HG02885 (cell line): ENCODE results near the gene CCDC188.
"Not testable (repeated sequence)": the region's sequence is repeated elsewhere in the genome, so short reads cannot be mapped to it uniquely, and the experiment has no call there.

Experiments
- ATAC-seq: cut with Tn5 transposase; IDR thresholded peaks from one replicate; pipeline ENCODE4 v1.9.1; 2021; ENCODE audit warnings: mild to moderate bottlenecking; ENCODE audit not compliant: unreplicated experiment, poor library complexity

The CCDC188 gene

DNA sequence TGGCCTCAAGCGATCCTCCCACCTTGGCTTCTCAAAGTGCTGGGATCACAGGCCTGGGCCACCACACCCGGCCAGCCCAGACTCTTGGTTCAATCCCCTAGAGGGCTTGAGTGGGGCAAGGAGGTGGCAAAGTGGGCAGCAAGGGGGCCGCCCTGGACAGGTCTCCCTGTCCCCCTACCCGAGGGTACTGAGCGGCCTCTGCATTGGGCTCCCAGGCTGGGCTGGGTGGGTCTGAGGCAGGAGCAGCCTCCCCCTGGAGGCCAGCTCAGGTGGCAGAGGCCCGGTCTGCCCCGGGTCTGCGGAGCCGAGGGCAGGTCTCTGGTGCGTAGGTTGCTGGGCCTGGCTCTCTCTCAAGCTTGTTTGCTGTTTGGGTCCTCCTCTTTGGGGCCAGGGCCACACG is 22.4 kb upstream of the CCDC188 start:
- ATAC-seq = no peak

- ATAC-seq = no peak
Observed at GRCh38 chr22:20172141-20172613, 21.3 kb upstream of the CCDC188 start.

- ATAC-seq = no peak
Observed at GRCh38 chr22:20171288-20172140, 20.7 kb upstream of the CCDC188 start.

GRCh38 chr22:20170170-20170569 is 19.3 kb upstream of the CCDC188 start:
- ATAC-seq = no peak

GRCh38 chr22:20169253-20169822 is 18.5 kb upstream of the CCDC188 start:
- no peak for ATAC-seq

DNA sequence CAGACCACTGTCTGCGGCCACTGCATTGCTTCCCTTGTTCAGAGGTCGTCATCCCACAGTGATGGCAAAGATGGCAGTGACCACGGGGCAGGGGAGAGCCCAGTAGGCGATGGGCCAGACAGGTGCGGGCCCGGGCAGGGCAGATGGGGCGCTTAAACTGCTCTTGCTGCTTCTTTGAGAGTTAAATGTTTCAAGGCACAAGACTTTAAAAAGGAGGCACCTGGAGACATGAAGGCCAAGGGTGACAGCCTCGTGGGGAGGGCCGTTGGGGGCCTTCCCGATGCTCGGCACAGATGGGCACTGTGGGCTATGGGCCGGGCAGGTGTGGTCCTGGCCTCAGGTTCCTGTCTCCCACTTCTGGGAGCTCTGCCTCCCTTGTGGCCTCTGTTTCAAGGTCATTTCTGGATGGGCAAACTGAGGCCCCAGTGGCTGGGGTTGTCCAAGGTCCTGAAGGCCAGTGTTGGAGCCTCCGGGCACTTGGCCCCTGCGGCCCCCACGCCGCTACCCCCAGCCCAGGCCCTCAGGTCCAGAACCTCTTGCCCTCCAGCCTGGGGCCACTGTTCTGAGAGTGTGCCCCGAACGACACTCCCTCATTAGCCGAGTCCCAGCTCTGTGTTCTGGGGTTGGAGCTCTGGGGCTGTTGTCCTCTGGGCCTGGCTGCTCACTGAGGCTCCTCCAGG is 16.9 kb upstream of the CCDC188 start:
- no peak for ATAC-seq

GRCh38 chr22:20166703-20167102 is 15.8 kb upstream of the CCDC188 start:
- ATAC-seq = no peak

- no peak for ATAC-seq
Observed at GRCh38 chr22:20165913-20166312, 15.1 kb upstream of the CCDC188 start.

GRCh38 chr22:20165421-20165820 is 14.6 kb upstream of the CCDC188 start:
- no peak for ATAC-seq

GRCh38 chr22:20164863-20165262 is 14.0 kb upstream of the CCDC188 start:
- ATAC-seq = no peak

GRCh38 chr22:20160041-20160440 is 9.2 kb upstream of the CCDC188 start:
- ATAC-seq = no peak

DNA sequence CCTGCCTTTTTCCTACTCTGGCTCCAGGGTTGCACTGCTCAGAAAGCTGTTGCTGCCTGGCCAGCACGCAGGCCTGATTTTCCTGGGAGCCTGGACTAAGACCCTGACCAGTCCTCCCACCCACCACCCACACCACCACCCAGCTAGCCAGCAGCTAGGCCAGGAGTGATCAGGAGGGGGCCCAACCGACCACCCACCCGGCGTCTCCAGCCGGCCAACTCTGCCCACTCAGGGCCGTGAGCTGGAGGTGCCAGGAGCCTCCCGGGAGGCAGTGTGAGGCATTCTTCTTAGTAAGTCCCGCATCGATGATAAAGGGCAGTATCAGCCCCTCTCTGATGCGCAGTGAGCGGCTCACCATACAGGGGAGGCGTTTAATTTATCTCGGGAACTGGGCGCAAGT is 8.7 kb upstream of the CCDC188 start:
- ATAC-seq = not testable (repeated sequence)

GRCh38 chr22:20159076-20159475 is 8.2 kb upstream of the CCDC188 start:
- ATAC-seq = no peak

DNA sequence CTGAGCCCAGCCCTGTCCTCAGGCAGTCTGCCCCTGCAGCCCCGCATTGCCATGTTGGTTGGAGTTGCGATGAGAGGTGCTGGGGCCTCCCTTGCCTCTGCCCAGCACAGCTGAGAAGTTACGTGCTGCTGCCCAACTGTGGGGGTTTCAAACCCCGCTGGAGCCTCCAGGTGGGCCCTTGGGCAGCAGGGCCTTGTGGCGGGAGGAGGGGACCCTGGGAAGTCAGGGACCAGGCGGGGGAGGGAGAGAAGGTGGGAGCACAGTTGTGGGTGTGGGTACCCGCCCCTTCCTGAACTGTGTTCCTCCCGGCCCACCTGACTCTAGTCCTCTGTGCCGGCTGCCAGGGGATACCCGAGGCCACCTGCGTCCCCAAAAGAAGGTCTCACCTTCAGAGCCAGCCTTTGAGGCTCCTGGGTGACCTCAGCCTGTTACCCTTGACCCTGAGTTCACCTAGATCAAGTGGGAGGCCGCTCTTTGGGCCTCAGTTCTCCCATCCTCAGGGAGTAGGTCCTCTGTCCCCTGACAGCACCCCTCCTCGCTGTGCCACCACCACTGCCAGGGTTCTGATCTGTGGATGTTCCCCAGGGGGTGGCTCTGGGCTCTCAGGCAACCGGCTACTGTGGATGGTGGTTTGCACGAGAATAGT is 7.7 kb upstream of the CCDC188 start:
- no peak for ATAC-seq

DNA sequence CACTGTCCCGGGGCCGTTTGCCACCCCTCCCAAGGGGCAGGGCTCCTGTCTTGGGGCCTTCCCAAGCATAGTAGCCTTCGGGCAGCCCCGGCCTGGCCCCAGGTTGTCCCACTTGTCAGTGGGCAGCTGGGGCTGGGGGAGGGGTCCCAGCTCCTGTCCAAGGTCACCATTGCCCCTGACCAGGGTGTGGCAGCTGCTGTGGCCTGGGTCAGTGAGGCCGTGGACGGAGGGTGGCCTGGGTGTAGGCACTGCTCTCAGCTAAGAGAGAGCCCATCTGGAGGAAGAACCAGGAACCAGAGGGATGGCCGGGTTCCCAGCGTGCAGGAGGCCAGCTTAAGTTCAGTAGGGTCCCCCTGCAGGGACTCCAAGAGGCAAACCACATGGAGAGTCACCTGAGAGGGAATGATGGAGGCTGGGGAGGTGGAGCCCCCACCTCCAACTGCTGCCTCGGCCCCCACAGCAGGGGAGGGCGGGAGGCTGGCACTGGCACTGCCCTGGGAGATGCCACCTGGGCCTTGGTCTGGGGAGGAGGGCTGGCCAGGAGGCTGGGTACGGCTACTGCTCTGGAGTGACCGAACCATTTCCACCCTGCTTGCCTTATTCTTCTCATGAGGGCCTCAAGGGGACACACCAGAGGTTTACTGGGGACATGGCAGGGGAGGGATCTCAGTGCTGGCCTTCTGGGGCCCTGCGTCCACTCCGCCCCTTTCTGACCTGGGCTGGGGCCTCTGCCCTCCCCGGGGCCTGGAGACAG is 6.8 kb upstream of the CCDC188 start:
- ATAC-seq = no peak

GRCh38 chr22:20156611-20157429 is 6.0 kb upstream of the CCDC188 start:
- ATAC-seq = no peak

DNA sequence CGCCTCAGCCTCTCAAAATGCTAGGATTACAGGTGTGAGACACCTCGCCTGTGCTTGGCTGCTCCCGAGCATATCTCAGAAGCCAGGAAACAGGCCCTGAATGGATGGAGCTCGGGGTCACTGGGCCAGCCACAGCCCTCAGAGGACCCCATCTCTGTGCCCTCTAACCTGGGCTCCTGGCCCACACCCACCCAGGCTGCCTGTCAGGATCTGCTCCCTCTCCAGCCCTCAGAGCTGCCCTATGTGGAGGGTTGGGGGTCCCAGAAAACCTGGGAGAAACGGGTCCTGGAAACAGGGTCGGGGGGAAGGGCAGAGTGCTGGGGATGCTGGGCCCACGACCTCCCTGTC is 5.2 kb upstream of the CCDC188 start:
- ATAC-seq = no peak

DNA sequence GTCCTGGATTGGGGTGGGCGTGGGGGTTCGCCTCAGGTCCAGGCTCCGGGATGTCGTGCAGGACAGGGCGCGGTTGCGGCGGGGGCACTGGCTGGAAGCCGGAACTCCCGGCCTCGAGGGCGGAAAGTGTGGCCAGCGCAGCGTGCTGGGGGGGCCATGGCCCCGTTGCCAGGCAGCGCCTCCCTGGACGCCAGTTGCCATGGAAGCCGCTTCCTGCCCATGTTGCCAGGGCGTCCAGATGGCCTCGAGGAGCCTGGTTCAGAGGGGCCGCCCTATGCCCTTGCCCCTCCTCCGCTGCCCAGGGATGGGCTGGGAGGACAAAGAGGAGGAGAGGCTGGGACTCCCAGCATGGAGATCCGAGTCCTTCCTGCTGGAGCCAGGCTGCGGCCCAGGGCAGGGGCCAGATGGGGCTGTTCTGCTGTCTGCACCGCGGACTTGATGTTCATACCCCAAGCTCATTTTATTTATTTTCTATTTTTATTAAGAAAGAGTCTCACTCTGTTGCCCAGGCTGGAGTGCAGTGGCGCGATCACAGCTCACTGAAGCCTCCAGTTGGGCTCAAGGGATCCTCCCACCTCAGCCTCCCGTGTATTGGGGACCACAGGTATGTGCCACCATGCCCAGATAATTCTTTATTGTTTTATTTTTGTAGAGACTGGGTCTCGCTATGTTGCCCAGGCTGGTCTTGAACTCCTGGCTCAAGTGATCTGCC is 4.6 kb upstream of the CCDC188 start:
- no peak for ATAC-seq
